K562 (cell line): Measurements from ENCODE around the gene KLRB1.

Experiments
- CC2D1A ChIP-seq: fragments of 450-650 bp; IDR thresholded peaks from 2 replicates; pipeline ENCODE4 v1.6.1; 2017; ENCODE audit warnings: mild to moderate bottlenecking
- E2F3 ChIP-seq: fragments of 250-450 bp; sonication (Bioruptor Pico); IDR thresholded peaks from 2 replicates; pipeline ENCODE4 v1.4.0; 2020; ENCODE audit warnings: mild to moderate bottlenecking
- EGR1 ChIP-seq: fragments of 450-650 bp; conservative IDR thresholded peaks from 2 replicates; pipeline ENCODE4 v1.6.1; 2017; ENCODE audit warnings: mild to moderate bottlenecking
- ERF ChIP-seq: fragments of 450-650 bp; formaldehyde crosslinking; IDR thresholded peaks from 2 replicates; pipeline ENCODE4 v1.4.0; 2020; ENCODE audit warnings: mild to moderate bottlenecking, mixed read lengths
- ETS1 ChIP-seq: conservative IDR thresholded peaks from 2 replicates; pipeline ENCODE4 v1.6.1; 2011; ENCODE audit warnings: low read depth, mild to moderate bottlenecking, low read length; ENCODE audit not compliant: control insufficient read depth
- MEF2A ChIP-seq: IDR thresholded peaks from 2 replicates; pipeline ENCODE4 v1.6.1; 2011; ENCODE audit warnings: low read depth, mild to moderate bottlenecking, low read length, moderate library complexity; ENCODE audit not compliant: control insufficient read depth
- NFIC ChIP-seq: fragments of 450-650 bp; IDR thresholded peaks from 2 replicates; pipeline ENCODE4 v1.6.1; 2017; ENCODE audit warnings: mild to moderate bottlenecking, inconsistent platforms
- RAD21 ChIP-seq, 2 experiments: fragments of 250-450 bp in 1 of 2; fragments of 450-650 bp in 1 of 2; sonication (Bioruptor Pico) in 1 of 2; formaldehyde crosslinking in 1 of 2; IDR thresholded peaks in 1 of 2; conservative IDR thresholded peaks in 1 of 2; 2 replicates each; pipeline versions ENCODE4 v1.4.0 to v1.8.0; 2020 to 2022; ENCODE audit warnings: mild to moderate bottlenecking in 2 of 2, moderate library complexity in 1 of 2
- REST ChIP-seq, 2 experiments: fragments of 450-650 bp; formaldehyde crosslinking in 1 of 2; IDR thresholded peaks; 2 replicates each; pipeline versions ENCODE4 v1.4.0 to v1.6.1; 2014 to 2020; ENCODE audit warnings: mild to moderate bottlenecking in 2 of 2, borderline replicate concordance in 1 of 2, low read depth in 1 of 2
- SIN3A ChIP-seq, 2 experiments: fragments of 150-350 bp in 1 of 2; IDR thresholded peaks; 2 replicates each; pipeline ENCODE4 v1.6.1; 2011 to 2016; ENCODE audit warnings: borderline replicate concordance in 2 of 2, low read depth in 2 of 2, low read length in 2 of 2, mild to moderate bottlenecking in 2 of 2, moderate library complexity in 2 of 2; ENCODE audit not compliant: control insufficient read depth in 1 of 2
- SMARCB1 ChIP-seq: IDR thresholded peaks from 2 replicates; pipeline ENCODE4 v1.6.1; 2011; ENCODE audit warnings: improper control_type of control experiment, low read depth; ENCODE audit not compliant: insufficient read length
- SRSF1 ChIP-seq: fragments of 200-400 bp; formaldehyde crosslinking; IDR thresholded peaks from 2 replicates; pipeline ENCODE4 v1.6.1; 2017; ENCODE audit warnings: mild to moderate bottlenecking, low read depth, low read length, moderate library complexity
- ZFP30 ChIP-seq: fragments of 250-450 bp; sonication (Bioruptor Pico); IDR thresholded peaks from 2 replicates; pipeline ENCODE4 v1.8.0; 2022; ENCODE audit warnings: moderate library complexity, mild to moderate bottlenecking, inconsistent platforms, borderline replicate concordance

GRCh38 chr12:9646794-9647781, 39.4 kb upstream of the KLRB1 start:
- TF ChIP-seq ETS1 (no peak), NFIC (no peak), EGR1 (no peak), ERF (CRISPR knock-in tag) (no peak), ZFP30 (CRISPR knock-in tag) (no peak), RAD21 (CRISPR knock-in tag; conservative IDR thresholded peaks at IDR 0.05 in 1 of 2, IDR thresholded peaks at IDR 0.05 in 1 of 2) (no peak), REST (IDR thresholded peaks at IDR 0.05; ENCODE audit: borderline replicate concordance) (no peak), REST (CRISPR knock-in tag; IDR thresholded peaks at IDR 0.05; ENCODE audit: low read depth) (no peak), CC2D1A (no peak), SIN3A (IDR thresholded peaks at IDR 0.05; ENCODE audit: borderline replicate concordance in 2 of 2, control insufficient read depth in 1 of 2, low read depth in 2 of 2, low read length in 2 of 2) (no peak), SMARCB1 (no peak), SRSF1 (no peak), MEF2A (no peak), E2F3 (CRISPR knock-in tag) (no peak)
